ENCODE measurements around the gene CPXM1.
"Not testable (repeated sequence)": the region's sequence is repeated elsewhere in the genome, so short reads cannot be mapped to it uniquely, and the experiment has no call there.

CPXM1 gene

GRCh38 chr20:2799688-2800520, 523 bp downstream of the CPXM1 start:
- no peak for FAIRE-seq

DNA sequence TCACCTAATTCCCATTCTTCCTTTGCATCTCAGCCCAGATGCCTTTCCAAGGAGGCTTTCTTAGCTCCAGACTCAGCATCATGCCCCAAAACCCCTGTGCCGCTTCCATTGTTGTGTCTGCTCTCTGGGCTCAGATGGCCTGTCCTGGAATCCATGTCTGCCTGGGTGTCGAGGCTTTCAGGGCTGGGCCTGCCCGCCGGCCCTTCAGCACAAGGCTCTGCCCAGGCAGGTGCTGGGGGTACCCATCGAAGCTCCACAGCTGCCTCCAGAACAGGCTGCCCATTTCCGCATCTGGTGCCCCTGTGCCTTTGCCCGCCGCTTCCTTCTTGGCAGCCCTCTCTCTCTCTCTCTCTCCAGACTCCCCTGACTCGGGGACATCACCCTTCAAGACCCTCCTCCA, 1.2 kb downstream of the CPXM1 start:
- no peak for FAIRE-seq

DNA sequence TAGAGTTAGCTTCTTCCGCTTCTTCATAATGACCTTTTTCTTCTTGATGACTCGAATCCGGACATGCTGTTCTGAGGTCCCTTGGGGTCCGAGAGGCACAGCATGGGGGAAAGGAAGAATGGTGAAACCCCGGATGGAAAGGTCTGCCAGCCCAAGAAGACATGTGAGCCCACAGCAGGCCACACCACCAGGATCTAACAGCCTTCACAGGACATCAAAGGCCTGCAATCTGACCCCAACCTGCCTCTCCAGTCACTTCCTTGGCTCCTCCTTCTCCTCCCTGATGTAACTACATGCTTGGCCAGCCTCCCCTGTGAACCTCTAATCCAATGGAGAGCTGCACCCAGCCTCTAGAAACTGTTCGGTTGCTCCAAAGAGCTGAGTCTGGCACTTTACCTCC, 1.6 kb downstream of the CPXM1 start:
- FAIRE-seq: no peak

DNA sequence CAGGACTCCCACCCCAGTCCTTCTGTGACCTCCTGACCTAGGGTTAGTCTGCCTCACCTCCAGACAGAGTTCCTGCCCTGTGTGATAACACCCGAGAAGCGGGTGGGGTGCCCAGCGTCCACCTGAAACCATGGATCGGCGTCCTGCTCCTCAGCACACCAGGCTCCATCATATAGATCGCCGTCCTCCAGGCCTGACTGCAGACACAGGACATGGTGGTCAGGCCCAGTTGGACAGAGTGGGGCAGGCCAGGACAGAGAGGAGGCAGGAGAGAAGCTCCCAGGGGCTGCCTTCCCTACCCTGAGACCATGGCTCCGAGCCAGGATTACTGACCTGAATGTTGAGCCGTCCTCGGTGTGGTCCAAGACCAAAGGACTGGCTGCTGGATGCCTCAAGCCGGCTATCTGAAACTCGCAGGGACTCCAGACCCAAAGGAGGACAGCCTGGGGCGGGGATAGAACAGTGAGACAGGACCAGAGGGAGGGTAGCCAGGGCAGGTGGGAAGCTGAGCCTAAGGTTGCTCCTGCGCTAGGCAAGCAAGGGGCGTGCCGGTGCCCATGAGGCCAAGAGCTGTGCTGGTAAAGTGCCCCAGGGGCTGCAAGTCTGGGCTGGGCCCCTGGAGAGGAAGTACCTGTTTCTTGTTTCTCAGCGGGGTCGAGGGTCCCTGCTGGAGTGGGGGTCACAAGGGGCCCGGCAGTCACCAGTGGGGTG, 2.2 kb downstream of the CPXM1 start:
- FAIRE-seq: no peak

DNA sequence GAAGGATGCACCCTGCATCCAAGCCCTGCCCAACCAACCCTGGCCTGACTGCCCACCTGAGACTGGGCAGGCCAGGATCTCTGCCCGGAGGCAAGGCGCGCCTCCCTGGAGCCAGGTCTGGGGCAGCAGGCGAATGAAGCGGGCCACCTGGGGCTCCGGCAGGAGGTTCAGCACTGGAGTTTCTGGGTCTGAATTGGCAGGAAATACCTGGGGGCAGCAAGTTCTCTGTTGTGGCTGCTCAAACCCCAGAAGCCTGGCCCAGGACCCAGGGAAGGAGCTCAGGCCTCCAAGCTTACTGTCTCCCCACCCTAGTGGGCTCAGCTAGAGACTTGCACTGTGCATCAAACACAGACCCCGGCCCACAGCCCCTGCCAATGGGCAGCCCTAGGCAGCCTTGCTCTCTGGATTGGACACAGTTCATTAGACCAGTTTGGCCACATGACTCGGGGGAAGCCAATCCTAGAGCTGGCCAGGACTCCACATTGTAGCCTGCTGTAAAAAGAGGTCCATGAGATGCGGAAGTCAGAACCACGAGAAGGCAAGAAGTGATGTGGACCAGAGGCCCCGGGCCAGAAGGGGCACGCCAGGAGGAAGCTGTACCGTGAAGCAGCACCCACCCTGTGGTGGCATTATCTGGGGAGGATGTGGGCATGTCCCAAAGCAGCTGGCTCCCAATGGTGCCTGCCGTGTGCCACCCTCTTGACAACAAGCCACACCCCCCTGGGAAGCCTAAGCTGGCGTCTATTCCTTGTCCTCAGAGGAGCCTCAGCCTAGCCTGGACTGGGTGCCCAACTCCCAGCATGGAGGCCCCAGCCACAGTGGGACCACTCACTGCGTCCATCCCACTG, 3.1 kb downstream of the CPXM1 start:
- FAIRE-seq: no peak

DNA sequence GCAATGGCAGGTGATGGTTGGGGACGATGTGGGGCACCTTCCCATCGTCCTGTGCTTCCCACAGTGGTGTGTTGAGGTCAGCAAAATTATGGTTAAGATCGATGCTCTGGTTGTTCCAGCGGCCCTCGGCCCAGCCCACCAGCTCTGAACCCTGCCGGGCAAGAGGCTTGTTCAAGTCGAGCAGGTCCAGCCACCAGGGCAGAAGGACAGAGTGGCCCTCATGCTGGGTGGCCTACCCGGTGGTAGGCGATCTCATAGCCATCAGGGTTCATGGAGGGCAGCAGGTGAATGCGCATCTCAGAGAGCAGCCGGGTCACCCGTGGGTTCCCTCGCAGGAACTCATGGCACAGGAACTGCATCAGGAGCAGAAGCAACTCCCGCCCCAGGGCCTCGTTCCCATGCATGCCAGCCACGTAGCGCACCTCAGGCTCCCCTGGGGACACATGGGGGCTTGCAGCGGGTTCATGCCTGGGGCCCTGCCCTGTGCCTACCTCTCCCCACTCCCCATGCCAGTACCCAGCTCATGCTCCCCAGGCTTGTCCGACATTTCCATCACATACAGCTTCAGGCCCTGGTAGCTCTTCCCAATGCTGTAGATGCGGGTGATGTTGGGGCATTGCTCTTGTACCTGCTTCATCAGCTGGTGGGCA, 4.3 kb downstream of the CPXM1 start:
- no peak for FAIRE-seq

GRCh38 chr20:2795451-2795850, 5.0 kb downstream of the CPXM1 start:
- no peak for FAIRE-seq

DNA sequence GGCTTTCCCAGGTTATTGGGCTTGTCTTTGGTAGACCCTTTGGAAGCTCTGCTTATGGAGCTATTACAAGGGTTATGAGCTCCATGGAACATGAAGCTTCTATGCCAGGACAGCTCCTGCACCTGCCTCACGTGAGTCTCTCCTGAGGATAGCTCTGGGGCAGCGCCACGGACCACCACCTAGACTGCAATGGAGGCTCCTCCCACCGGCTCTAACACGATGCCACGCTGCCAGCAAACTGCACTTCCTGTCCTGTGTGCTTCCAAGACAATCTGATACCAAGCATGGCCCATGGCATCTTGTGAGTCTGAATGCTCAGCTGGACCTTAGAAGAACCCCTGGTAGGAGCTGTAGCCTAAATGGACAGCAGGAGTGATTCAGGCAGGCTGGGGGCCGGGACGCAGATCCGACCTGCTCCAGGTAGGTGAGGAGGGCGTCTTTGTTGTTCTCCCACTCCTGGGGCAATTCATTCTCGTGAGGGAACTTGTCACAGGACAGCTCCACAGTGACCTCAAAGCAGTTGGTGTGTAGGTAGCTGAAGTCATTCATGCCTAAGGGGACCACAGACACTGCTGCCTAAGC, 5.5 kb downstream of the CPXM1 start:
- FAIRE-seq: no peak

- no peak for FAIRE-seq
These were observed 6.2 kb downstream of the CPXM1 start for GRCh38 chr20:2794202-2794748.

GRCh38 chr20:2793471-2793870, 7.0 kb downstream of the CPXM1 start:
- no peak for FAIRE-seq

DNA sequence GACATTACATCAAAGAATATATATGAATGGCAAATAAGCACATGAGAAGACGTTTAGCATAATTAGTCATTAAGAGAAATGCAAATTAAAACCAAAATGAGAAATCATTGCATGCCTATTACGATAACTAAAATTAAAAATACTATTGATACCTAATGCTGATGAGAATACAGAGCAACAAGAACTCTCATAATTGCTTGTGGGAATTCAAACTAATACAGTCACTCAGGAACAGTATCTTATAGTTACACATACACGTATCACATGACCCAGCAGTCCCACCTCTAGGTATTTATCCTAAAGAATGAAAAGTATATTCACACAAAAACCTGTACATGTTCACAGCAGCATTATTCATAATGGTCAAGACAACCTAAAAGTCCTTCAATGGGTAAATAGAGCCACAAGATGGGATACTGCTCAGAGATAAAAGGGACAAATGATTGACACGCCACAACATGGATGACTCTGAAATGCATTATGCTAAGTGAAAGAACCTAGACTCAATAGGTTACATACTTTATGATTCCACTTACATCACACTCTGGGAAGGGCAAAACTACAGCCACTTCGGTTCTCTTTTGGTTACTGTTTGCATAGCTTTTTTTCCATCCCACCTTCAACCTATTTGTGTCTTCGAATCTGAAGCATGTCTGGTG, 16.4 kb downstream of the CPXM1 start:
- no peak for FAIRE-seq

DNA sequence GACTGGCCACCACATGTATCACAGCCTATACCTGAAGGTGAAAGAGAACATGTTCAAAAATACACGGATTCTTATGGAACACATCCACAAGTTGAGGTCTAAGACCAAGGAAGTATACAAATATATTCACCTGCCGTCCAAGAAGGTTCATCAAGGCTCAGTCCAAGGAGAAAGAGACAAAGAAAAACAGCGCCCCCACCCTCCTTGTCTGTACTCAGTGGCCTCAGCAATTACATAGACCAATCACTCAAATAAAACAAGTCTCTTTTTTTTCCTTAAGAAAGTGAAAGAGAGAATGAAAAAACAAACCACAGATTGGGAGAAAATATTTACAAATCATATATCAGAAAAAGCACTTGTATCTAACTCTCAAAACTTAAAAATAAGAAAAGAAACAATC, 19.5 kb downstream of the CPXM1 start:
- FAIRE-seq: no peak

DNA sequence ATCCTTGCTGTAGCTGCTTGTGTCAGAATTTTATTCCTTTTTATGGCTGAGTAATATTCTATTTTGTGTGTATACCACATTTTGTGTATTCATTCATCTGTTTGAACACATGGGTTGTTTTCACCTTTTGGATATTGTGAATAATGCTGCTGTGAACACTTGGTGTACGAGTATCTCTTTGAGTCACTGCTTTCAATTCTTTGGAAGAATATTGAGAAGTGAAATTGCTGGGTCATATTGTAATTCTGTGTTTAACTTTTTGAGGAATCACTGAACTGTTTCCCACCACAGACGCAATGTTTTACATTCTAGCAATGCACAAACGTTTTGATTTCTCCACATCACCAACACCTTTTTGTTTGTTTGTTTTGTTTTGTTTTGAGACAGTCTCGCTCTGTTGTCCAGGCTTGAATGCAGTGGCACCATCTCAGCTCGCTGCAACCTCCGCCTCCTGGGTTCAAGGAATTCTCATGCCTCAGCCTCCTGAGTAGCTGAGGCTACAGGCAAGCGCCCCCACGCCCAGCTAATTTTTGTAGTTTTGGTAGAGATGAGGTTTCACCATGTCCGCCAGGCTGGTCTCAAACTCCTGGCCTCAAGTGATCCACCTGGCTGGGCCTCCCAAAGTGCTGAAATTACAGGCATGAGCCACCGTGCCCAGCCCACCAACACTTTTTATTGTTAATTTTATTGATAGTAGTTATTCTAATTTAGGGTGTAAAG, 21.7 kb downstream of the CPXM1 start:
- FAIRE-seq: no peak

GRCh38 chr20:2775139-2775538, 25.3 kb downstream of the CPXM1 start:
- no peak for FAIRE-seq

GRCh38 chr20:2773812-2774211, 26.6 kb downstream of the CPXM1 start:
- FAIRE-seq: no peak

DNA sequence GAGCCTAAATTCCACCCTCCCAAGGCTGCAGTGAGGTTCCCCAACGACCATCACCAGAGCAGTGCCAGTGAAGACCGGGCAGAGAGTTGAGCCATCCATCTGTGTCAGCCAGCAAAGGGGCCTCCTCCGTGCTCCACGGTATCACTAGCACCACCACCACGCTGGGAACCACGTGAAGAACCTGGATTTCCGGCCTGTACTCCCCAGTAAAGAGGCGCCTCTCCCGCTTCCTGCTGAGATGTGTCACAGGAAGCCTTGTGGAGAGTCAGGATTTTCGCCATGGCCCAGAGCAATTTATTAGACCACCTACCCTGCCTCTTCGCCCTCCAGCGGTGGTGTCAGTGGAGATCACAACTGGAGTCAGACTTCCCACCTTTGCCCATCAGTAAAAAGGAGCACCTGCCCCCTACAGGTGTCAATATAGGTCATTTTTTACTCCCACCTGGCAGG, 28.8 kb downstream of the CPXM1 start:
- FAIRE-seq: no peak

DNA sequence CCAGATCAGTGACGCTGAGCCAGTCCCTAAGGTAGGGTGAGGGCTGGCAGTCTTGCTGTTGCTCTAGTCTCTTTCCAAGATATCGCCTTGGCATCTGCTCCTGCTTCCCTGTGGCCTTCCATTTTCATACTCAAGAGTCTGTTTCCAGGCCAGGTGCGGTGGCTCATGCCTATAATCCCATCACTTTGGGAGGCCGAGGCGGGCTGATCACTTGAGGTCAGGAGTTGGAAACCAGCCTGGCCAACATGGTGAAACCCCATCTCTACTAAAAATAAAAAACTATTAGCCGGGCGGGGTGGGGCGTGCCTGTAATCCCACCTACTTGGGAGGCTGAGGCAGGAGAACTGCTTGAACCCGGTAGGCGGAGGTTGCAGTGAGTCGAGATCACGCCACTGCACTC, 30.3 kb downstream of the CPXM1 start:
- not testable (repeated sequence) for FAIRE-seq

GRCh38 chr20:2768632-2769015, 31.8 kb downstream of the CPXM1 start:
- FAIRE-seq: no peak

GRCh38 chr20:2767768-2768631, 32.4 kb downstream of the CPXM1 start:
- FAIRE-seq: no peak

DNA sequence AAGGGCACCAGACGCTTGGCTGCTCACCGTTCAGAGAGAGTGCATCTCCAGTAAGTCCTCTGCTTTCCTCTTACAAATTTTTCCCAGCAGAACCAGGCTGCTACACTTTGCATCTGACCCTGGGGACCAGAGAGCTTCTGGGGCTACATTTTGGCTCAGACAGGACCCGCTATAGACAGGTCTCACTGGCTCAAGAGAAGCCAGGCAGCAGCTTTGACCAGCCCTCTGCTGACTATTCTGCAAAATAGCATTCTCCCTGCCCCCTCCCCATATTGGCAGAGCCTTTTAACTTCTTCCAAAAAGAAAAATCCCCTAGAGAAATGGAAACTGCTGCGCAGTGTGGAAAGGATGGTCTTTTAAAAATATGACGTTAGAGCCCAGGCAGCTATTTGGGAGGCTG, 37.2 kb downstream of the CPXM1 start:
- FAIRE-seq: no peak
